ENCODE results near the gene MGAT5B.

- TF ChIP-seq, protein P1, sequence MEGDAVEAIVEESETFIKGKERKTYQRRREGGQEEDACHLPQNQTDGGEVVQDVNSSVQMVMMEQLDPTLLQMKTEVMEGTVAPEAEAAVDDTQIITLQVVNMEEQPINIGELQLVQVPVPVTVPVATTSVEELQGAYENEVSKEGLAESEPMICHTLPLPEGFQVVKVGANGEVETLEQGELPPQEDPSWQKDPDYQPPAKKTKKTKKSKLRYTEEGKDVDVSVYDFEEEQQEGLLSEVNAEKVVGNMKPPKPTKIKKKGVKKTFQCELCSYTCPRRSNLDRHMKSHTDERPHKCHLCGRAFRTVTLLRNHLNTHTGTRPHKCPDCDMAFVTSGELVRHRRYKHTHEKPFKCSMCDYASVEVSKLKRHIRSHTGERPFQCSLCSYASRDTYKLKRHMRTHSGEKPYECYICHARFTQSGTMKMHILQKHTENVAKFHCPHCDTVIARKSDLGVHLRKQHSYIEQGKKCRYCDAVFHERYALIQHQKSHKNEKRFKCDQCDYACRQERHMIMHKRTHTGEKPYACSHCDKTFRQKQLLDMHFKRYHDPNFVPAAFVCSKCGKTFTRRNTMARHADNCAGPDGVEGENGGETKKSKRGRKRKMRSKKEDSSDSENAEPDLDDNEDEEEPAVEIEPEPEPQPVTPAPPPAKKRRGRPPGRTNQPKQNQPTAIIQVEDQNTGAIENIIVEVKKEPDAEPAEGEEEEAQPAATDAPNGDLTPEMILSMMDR (IDR thresholded peaks at IDR 0.05; ENCODE audit: low read depth, low read length, missing input control): no peak
- TF ChIP-seq YY1 (IDR thresholded peaks at IDR 0.05) (no peak), GABPA (IDR thresholded peaks at IDR 0.05 in 1 of 2, conservative IDR thresholded peaks at IDR 0.05 in 1 of 2) (no peak), RAD21 (IDR thresholded peaks at IDR 0.05) (no peak), ATF3 (IDR thresholded peaks at IDR 0.05) (no peak), TAF1 (conservative IDR thresholded peaks at IDR 0.05) (no peak), EGR1 (IDR thresholded peaks at IDR 0.05; ENCODE audit: low read depth in 2 of 2) (no peak), HNF4A (conservative IDR thresholded peaks at IDR 0.05) (no peak)
- TF ChIP-seq, protein P2, sequence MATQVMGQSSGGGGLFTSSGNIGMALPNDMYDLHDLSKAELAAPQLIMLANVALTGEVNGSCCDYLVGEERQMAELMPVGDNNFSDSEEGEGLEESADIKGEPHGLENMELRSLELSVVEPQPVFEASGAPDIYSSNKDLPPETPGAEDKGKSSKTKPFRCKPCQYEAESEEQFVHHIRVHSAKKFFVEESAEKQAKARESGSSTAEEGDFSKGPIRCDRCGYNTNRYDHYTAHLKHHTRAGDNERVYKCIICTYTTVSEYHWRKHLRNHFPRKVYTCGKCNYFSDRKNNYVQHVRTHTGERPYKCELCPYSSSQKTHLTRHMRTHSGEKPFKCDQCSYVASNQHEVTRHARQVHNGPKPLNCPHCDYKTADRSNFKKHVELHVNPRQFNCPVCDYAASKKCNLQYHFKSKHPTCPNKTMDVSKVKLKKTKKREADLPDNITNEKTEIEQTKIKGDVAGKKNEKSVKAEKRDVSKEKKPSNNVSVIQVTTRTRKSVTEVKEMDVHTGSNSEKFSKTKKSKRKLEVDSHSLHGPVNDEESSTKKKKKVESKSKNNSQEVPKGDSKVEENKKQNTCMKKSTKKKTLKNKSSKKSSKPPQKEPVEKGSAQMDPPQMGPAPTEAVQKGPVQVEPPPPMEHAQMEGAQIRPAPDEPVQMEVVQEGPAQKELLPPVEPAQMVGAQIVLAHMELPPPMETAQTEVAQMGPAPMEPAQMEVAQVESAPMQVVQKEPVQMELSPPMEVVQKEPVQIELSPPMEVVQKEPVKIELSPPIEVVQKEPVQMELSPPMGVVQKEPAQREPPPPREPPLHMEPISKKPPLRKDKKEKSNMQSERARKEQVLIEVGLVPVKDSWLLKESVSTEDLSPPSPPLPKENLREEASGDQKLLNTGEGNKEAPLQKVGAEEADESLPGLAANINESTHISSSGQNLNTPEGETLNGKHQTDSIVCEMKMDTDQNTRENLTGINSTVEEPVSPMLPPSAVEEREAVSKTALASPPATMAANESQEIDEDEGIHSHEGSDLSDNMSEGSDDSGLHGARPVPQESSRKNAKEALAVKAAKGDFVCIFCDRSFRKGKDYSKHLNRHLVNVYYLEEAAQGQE (IDR thresholded peaks at IDR 0.05): no peak
Observed at GRCh38 chr17:76922084-76922483, 53.9 kb downstream of the MGAT5B start.
